SKM-1 treated with dmso at 0.1 percent for 144 hours (cell line): ENCODE data around the gene URM1.

Experiments
- DNase-seq: peaks from one replicate; lab custom pipeline; 2025; ENCODE audit not compliant: unreplicated experiment; lab: John Stamatoyannopoulos, UW

URM1 gene

GRCh38 chr9:128424268-128424780 lies 53.1 kb downstream of the URM1 start:
- DNase-seq, result no peak

GRCh38 chr9:128428644-128429512 lies 57.7 kb downstream of the URM1 start:
- no peak for DNase-seq

- no peak for DNase-seq
Observed at GRCh38 chr9:128429513-128430086, 58.4 kb downstream of the URM1 start.

- DNase-seq, result no peak
Observed at GRCh38 chr9:128431207-128431606, 60.0 kb downstream of the URM1 start.

DNA sequence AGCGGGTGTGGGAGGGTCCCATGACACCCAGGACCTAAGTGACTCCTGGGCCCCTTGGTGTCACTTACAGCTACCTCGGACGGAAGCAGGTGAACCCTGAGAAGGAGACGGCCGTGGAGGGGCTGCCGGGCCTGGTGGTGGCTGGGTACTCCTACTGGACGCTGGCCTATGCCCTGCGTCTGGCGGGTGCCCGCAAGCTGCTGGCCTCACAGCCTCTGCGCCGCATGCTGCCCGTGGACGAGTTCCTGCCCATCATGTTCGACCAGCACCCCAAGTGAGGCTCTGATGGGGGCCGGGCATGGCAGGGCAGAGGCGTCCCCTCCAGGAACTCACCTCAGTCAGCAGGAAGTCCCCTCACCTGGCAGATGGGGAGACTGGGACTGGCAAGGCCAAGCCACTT lies 63.2 kb downstream of the URM1 start:
- no peak for DNase-seq

GRCh38 chr9:128435611-128436010 lies 64.4 kb downstream of the URM1 start:
- DNase-seq, result no peak

DNA sequence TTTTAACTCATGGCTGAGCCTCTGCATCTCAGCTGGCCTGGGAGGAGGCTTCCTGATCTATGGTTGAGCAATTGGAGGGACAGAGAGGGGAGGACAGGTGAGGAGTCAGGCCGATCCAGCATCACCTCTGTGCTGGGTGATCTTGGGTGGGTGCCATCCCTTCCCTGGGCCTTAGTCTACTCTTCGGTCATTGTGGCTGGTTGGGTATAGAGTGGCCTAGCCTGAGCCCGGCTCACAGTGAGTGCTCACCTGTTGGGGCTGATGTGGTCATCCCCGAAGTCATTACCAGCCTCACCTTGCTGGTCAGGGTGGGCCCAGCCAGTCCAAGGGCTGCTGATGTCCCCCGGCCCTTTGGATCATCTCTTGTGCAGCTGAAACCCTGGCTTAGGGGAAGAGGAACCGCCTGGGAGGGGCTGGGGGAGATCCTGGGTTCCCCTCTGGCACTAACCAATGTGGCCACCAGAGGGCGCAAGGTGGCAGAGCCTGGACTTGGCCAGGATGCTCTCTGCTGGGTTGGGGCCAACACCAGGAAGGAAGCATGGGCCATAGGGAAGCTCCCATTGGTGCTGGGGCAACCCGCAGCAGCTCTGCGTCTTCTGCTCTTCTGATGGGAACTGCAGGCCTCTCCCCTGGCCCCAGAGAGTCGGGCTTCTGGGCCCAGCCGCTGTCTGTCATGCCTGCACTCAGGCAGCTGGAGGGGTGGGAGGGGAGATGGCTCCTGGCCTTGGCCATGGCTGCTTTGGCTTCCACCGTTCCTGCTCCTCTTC lies 67.4 kb downstream of the URM1 start:
- peak; percentile 84 for DNase-seq

- no peak for DNase-seq
Observed at GRCh38 chr9:128439273-128439672, 68.1 kb downstream of the URM1 start.
